ENCODE results near the gene COL3A1. TPM values are rescaled to one million over a fixed set of nuclear protein-coding genes. Genes with fewer than 3 reads are reported as not detected.

Gene COL3A1
- total and polyA plus RNA-seq, 2 of the 8 experiments (the other 6 are each of a cell fraction or from before 2014, with no cell fraction given), result 0.07 to 0.11 TPM

DNA sequence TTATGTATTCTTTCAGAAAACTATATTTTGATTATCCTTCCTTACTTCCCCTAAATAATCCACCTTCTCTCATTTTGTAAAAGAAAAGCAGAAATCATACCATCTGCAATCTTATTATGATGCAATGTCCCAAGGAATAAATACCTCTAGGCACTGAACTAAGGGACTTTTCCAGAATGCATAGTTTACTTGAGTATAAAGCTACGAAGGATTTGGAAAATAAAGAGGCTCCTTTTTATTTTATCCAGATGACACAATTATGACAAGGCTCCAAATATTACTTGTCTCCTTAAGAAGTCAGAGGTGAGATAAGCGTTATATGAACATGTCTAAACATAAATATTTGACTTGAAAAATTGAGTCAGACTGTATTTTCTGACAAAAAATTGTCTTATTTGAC, 72.1 kb downstream of the COL3A1 start:
- Histone ChIP-seq H2BK15ac (ENCODE audit: low read length) (no peak overlapping the region), H3K4me3 (ENCODE audit: extremely low read depth in 1 of 4, insufficient read depth in 2 of 4, low read depth in 3 of 4, low read length in 4 of 4) (no peak overlapping the region), H3K18ac (ENCODE audit: extremely low read depth, low read length) (no peak overlapping the region), H3K9me3 (ENCODE audit: insufficient read depth in 2 of 2, low read depth in 1 of 2, low read length in 1 of 2) (no peaks in the 10 kb centered on the region), H2BK120ac (replicated peaks; ENCODE audit: low read depth, low read length) (no peak overlapping the region), H2AFZ (ENCODE audit: low read length) (no peak overlapping the region), H3K79me2 (ENCODE audit: control insufficient read depth in 1 of 2, insufficient read depth in 2 of 2, low read length in 2 of 2) (no peaks in the 10 kb centered on the region), H3K4me1 (replicated peaks in 1 of 4; ENCODE audit: control insufficient read depth in 3 of 4, insufficient read depth in 4 of 4, low read length in 3 of 4) (no peaks in the 10 kb centered on the region), H2BK12ac (ENCODE audit: low read depth, low read length) (no peak overlapping the region), H4K91ac (replicated peaks; ENCODE audit: insufficient read length, low read length) (no peak overlapping the region), H3K36me3 (ENCODE audit: control insufficient read depth in 2 of 4, insufficient read depth in 4 of 4, low read length in 3 of 4) (peaks cover 0 to 2% (median 0%) of the 10 kb centered on the region in 4 experiments; a peak in 1 of 8 replicates), H3K27me3 (replicated peaks in 1 of 4; ENCODE audit: control insufficient read depth in 3 of 4, extremely low read depth in 1 of 4, insufficient read depth in 3 of 4, low read length in 3 of 4) (no peaks in the 10 kb centered on the region), H2BK20ac (ENCODE audit: low read length) (no peak overlapping the region), H4K20me1 (replicated peaks in 1 of 2; ENCODE audit: control insufficient read depth in 1 of 2, insufficient read depth in 2 of 2, low read length in 2 of 2) (no peaks in the 10 kb centered on the region), H3K4ac (replicated peaks; ENCODE audit: insufficient read length, low read depth, low read length) (no peak overlapping the region), H3K27ac (ENCODE audit: low read depth, low read length) (no peak overlapping the region), H3K23me2 (ENCODE audit: low read depth, low read length) (no peaks in the 10 kb centered on the region), H3K4me2 (ENCODE audit: insufficient read depth in 1 of 2, low read depth in 2 of 2, low read length in 2 of 2) (no peak overlapping the region), H4K5ac (ENCODE audit: insufficient read length, low read depth, low read length) (no peak overlapping the region), H3K9ac (replicated peaks in 1 of 4; ENCODE audit: extremely low read depth in 1 of 4, low read depth in 3 of 4, low read length in 3 of 4) (no peak overlapping the region), H3K56ac (replicated peaks; ENCODE audit: insufficient read length, low read depth, low read length) (no peak overlapping the region), H4K8ac (ENCODE audit: extremely low read depth, insufficient read depth, low read length) (no peak overlapping the region), H3K23ac (ENCODE audit: insufficient read length) (no peak overlapping the region), H2AK5ac (ENCODE audit: low read depth, low read length) (no peak overlapping the region), H2BK5ac (ENCODE audit: low read depth, low read length) (no peak overlapping the region), H3K79me1 (ENCODE audit: low read depth, low read length) (no peaks in the 10 kb centered on the region), H3K14ac (ENCODE audit: insufficient read length) (no peak overlapping the region)
- POLR2A ChIA-PET (ENCODE audit: partially characterized antibody), result interaction anchor here (0.7 kb wide), 1 partner anchor 1110 kb away, joined by 3 read pairs; no protein-coding TSS in a partner anchor
- WGBS, 2 experiments (ENCODE audit: extremely low coverage in 1 of 2, insufficient coverage in 1 of 2, insufficient read length in 1 of 2, insufficient replicate concordance in 2 of 2, low coverage in 1 of 2, low lambda C conversion rate in 2 of 2, missing lambda C conversion rate in 1 of 2), result 90% methylated on average over 2 of the region's 2 CpGs; no CpG with 5 or more reads in 1 of the 2 experiments
- DNase-seq (ENCODE audit: low read depth in 1 of 2, low spot score in 2 of 2) (no peak), FAIRE-seq (no peak)
- 0 out of 2 replicates have a peak, but pooled peaks have one; percentile 17 for TF ChIP-seq CEBPB (IDR thresholded peaks at IDR 0.05; ENCODE audit: low read depth, low read length)
- TF ChIP-seq CTBP2 (IDR thresholded peaks at IDR 0.05; ENCODE audit: borderline replicate concordance, insufficient read depth, insufficient read length, low read length), result no peak
- TF ChIP-seq SIN3A (conservative IDR thresholded peaks at IDR 0.05 in 1 of 2, IDR thresholded peaks at IDR 0.05 in 1 of 2; ENCODE audit: low read depth in 1 of 2, low read length in 2 of 2), result no peak
- no peak for TF ChIP-seq EZH2 (IDR thresholded peaks at IDR 0.05; ENCODE audit: low read depth, low read length, severe bottlenecking)
- CTCF ChIA-PET (ENCODE audit: partially characterized antibody), result no interaction called here

Measured in H1 (cell line).